Tongue (tissue), 2 donors: ENCODE measurements around the gene TNIP2. TPM values are rescaled to one million over a fixed set of nuclear protein-coding genes. Genes with fewer than 3 reads are reported as not detected.

Source experiments
- DNase-seq: peaks from one replicate; pipeline ENCODE4 v3.0.0-alpha.2; 2015
- total RNA-seq: library from RNA; depleted of rRNA; stranded (reverse); fragments of >200 nt; gene quantifications from one replicate; pipeline ENCODE4 v1.2.3, GENCODE V29; 2014

The TNIP2 gene, protein sequence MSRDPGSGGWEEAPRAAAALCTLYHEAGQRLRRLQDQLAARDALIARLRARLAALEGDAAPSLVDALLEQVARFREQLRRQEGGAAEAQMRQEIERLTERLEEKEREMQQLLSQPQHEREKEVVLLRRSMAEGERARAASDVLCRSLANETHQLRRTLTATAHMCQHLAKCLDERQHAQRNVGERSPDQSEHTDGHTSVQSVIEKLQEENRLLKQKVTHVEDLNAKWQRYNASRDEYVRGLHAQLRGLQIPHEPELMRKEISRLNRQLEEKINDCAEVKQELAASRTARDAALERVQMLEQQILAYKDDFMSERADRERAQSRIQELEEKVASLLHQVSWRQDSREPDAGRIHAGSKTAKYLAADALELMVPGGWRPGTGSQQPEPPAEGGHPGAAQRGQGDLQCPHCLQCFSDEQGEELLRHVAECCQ
- total RNA-seq: 20.7 TPM

GRCh38 chr4:2755821-2756690, at the start of gene TNIP2:
Gene TNIP2 (minus strand): TSS chr4:2756336. CDS start chr4:2756289, 47 bp downstream.
- DNase-seq: peak; percentile 89

DNA sequence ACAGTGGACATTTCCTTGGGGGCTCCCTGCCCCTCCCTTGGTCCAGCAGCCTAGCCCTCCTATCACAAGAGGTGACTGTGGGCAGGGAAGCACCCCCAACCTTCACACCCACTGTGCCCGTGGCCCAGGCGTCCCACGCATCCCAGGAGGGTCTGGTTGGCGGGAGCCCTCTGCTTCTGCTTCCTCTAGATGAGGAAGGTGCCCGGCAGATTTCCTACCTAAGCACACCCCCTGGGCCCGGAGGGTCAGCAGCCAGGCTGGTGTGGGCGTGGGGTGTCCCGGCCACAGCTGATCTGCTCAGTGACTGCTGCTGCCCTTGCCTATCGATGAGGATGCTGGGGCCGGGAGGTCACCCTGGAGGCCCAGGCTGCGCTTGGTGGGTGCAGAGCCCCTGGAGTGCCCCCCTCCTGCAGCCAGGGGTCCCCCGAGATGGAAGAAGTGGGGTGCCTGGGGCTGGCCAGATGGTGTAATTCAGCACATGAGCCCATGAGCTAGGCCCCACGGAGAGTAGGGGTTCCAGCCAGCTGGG, 48.9 kb upstream of the TNIP2 start:
- no peak for DNase-seq

- DNase-seq: no peak
Measured at GRCh38 chr4:2804449-2804972, 48.4 kb upstream of the TNIP2 start.

DNA sequence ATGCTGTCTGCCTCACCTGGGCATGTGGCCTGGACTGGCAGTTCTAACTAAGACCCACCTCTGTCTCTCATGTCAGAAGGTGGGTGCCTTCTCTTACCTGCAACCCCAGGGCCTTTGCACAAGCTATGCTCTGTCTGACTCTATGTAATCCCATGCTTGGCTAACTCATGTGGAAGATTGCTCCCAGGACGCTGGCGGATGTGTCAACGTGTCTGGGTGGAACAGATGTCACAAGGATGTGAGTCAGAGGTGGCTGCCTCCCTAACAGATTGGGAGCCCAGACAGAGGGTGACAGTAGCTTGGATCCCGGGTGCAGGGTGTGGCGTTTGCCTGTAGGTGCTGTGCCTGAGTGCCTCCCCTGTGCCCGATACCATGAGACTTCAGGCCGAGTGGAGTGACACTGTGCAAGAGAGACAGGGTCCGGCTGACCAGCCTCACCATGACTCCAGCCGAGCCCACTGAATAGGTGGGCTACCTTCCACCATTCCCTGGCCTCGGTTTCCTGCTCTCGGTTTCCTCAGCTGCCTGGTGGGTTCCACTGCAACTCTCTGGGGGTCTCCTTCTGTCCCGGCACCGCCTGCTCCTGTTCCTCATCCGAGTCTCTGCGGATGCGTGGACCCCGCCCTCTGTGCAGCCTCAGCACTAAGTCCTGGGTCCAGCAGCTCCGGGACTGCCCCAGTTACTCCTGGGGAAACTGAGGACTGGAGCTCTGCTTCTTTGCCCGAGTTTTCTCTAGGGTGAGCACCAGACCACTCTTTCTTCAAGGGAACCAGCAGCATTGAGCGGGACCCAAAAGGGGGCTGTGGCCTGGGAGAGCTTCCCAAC, 47.7 kb upstream of the TNIP2 start:
- no peak for DNase-seq

DNA sequence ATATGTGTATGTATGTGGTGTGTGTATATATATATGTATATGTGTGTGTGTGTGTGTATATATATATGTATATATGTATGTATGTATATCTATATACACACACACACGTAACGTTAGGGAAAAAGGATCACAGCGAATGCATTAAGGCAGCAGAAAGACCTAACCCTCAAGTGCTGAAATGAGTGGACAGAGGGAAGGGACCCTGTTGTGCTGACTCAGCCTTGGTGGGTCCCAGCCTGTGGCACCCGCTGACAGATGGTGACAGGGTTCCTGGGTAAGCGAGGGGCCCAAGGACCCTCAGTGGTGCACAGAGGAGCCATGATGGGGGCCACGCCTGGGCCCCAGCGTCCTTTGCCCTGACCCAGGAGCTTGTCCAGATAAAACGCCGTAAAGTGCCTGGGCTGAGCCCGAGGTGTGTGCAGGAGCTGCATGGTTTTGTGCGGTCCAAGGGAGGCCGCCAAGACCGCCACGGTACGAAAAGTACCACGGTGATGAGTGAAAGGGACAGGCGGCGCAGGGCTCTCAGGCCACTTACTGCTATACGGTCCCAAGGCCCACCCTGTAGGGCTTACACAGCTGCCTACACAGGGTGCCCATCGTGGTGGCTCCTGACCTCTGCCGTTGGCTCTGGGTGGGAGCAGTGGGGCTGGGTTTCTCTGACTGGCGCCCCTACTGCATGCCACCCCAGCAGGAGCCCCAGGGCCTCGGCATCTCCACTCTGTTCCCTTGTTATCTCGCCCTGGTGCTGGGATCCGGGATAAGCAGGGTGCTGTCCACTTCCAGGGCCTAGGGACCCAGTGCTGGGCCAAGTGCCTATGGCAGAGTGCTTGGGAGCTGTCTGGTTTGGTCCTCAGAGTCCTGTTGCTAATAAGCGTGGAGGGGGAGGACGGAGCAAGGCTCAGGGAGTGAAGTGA, 46.7 kb upstream of the TNIP2 start:
- peak; percentile 32 for DNase-seq

DNA sequence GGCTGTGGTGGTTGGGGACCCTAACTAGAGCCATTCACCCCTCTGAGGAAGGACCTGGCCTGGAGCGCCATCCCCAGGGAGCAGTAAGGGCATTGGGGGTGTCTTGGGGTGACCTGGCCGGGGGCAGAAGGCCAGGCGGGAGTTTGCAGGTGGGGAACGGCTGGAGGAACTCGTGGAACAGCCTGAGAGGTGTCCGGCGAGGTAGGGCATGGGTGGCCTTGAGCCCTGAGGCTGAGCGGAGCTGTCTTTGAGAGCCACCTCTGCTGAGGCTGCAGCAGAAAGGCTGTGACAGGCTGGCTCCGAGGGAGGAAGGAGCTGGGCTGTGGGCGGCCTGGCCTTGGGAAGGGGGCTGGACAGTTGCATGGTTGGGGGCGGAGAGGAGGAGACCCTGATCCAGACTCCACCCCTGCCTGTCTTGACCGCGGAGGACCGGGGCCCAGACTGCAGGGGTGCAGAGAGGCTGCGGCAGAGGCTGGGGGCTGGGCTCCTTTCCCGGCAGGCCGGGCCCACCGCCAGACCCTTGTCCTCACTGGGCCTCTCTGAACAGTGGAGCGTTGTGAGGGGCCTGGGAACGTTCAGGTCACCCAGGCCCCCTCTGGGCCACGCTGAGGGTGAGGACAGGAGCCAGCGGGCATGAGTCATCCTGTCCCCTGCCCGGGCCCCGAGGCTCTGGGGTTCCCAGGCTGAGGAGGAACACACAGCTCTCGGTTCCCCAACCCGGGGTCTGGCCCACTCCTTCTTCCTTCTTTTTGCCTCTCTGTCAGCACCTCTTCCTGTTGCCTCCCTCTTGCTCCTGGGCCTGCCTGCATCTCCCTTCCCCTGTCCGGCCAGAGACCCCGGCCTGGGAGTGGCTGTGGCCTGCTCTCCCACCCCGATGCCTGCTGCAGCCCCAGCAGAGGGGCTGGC, 44.8 kb upstream of the TNIP2 start:
- peak; percentile 93 for DNase-seq

GRCh38 chr4:2799971-2800690, 44.0 kb upstream of the TNIP2 start:
- DNase-seq: no peak

GRCh38 chr4:2799224-2799911, 43.2 kb upstream of the TNIP2 start:
- no peak for DNase-seq

- peak; percentile 94 for DNase-seq
Measured at GRCh38 chr4:2798399-2799223, 42.5 kb upstream of the TNIP2 start.

- DNase-seq: peak; percentile 43
Measured at GRCh38 chr4:2797545-2798305, 41.6 kb upstream of the TNIP2 start.

DNA sequence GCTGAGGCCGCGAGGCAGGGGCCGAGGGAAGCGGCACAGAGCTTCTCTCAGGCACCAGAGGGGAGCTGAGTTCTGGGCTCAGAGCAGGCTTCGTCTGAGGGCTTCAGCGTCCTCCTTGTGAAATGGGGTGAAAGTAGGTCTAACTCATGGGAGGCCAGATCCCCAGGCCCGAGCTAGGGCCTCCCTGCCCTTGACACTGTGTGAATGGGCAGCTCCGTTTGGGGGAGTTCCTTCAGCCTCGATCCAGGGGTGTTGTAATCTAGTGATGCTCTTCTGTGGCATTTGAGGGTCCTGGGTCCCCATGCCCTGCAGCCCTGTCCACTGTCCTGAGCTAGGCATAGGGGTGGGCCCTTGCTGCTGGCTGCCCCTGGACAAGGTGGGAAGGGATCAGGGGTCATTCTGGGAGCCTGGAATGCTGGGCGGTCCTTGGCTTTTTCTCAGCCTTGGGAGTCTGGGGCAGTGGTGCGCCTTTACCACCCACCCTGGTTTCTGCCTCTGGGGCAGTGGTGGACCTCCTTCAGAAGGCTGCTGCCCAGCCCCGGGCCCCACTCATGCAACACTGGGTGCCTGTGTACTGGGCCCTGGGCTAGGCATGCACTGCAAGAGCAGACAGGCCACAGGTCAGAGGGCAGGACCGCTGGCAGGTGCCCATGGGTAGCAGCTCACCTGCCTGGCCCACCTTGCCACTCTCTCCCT, 40.9 kb upstream of the TNIP2 start:
- DNase-seq: no peak

GRCh38 chr4:2795893-2796848, 40.0 kb upstream of the TNIP2 start:
- peak; percentile 51 for DNase-seq

DNA sequence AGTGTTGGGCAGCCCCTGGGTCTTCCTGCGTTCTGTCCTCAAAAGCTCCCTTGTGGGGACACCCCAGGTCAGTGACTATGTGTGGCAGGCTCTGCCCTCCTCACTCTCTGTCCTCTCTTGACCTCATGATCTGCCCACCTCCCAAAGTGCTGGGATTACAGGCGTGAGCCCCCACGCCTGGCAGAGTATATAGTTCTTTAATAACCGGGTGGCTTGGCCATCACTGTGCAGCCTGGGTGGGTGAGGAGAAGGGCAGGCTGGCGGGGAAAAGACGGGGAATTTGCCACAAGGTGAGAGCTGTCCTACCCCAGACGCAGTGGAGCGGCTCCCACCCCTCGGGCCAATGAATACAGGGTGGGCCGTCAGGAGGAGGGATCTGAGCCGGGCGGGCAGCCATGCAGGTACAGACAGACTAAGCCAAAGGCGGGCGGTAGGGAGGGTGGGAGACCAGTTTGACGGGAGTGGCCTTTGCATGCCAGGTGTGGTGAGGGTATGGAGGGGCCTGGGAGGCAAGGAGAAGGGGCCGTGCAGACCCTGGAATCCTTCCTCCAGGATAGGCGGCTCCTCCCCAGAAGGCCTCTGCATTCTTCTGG, 39.3 kb upstream of the TNIP2 start:
- DNase-seq: no peak
